HUDEP-2 (cell line): ENCODE data around the gene PTRHD1.
"Not testable (repeated sequence)": the region's sequence is repeated elsewhere in the genome, so short reads cannot be mapped to it uniquely, and the experiment has no call there.

Source experiments
- DNase-seq, 76 experiments: peaks; one replicate each; lab custom pipeline; 2025; ENCODE audit not compliant: unreplicated experiment in 76 of 76; lab: John Stamatoyannopoulos, UW

Gene PTRHD1

DNA sequence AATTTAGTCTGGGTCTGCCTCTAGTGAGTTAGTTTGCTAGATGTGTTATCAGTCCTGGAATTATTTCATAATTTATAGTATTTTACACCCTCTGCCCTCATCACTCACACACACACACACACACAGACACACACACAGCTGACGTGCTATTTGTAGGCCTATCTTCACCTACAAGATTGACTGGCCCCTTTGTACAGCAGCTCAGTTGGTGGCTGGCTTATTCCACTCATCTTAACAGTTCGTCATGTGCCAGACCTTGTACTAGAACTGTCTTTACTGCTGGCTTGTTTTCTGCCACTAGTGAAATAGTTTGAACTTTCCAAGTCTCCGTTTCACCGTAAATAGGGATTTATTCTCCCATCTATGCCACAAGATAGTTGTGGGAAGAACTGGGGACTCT lies 21.3 kb upstream of the PTRHD1 start:
- no peak for DNase-seq

DNA sequence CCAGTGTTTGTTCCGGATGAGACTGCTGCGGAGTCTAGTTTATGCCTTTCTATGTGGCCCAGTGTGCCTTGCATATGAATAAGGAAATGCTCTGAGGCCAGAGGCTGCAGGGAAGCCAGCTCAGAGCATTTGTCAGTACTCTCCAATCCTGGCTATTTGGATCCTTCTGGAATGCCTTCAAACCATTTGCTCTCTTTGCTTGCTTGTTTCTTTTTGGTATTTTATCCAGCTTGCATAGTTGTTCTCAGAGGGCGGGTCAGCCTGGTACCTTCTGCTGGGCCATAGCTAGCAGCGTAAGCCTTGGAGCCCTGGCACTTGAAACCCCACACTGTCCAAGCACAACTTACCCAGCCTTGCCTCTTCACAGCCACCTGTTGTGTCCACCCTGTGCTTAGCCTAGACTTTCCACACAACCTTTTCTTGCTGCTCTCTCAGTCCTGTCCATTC lies 20.5 kb upstream of the PTRHD1 start:
- no peak for DNase-seq

GRCh38 chr2:24809316-24810007 lies 16.3 kb upstream of the PTRHD1 start:
- no peak for DNase-seq

GRCh38 chr2:24806661-24807036 lies 13.5 kb upstream of the PTRHD1 start:
- DNase-seq = no peak

DNA sequence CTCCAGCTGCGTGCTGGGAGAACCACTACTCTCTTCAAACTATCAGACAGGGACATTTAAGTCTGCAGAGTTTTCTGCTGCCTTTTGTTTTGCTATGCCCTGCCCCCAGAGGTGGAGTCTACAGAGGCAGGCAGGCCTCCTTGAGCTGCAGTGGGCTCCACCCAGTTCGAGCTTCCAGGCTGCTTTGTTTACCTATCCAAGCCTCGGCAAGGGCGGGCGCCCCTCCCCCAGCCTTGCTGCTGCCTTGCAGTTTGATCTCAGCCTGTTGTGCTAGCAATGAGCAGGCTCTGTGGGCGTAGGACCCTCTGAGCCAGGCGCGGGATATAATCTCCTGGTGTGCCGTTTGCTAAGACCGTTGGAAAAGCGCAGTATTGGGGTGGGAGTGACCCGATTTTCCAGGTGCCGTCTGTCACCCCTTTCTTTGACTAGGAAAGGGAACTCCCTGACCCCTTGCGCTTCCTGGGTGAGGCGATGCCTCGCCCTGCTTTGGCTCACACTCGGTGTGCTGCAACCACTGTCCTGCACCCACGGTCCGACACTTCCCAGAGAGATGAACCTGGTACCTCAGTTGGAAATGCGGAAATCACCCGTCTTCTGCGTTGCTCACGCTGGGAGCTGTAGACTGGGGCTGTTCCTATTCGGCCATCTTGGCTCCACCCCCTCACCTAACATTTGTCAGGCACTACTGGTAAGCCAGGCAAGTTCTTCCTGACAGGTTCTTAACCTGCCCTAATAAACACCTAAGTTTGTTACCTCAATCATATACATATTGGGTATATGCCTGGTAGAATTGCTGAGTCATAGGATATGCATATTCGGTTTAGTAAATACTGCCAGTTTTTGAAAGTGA lies 12.8 kb upstream of the PTRHD1 start:
- peak in 1 of 76 experiments; percentile 17 for DNase-seq

- not testable (repeated sequence) for DNase-seq
These were observed 7.3 kb upstream of the PTRHD1 start for GRCh38 chr2:24800487-24800886.

GRCh38 chr2:24797644-24798043 lies 4.5 kb upstream of the PTRHD1 start:
- DNase-seq = peak in 16 of 76 experiments; percentile 2 to 60 (median 24)

GRCh38 chr2:24793761-24794435 lies 707 bp upstream of the PTRHD1 start:
- peak in 11 of 76 experiments; percentile 5 to 43 (median 20) for DNase-seq

DNA sequence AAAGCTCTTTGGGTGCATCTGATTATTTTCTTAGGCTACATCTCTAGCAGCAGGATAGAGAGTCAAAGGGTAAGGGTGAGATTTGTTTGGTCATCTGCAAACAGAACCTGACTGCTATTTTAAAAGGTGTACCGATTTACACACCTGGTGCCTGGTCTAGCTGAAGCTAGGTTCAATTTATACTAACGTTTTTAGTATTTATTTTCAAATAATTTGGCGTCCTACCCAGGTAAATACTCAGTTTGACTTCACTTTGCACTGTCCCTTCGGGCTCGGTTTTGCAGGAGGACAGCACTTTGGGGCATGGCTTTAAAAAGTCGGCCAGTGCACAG lies 683 bp downstream of the PTRHD1 start:
- DNase-seq = no peak

DNA sequence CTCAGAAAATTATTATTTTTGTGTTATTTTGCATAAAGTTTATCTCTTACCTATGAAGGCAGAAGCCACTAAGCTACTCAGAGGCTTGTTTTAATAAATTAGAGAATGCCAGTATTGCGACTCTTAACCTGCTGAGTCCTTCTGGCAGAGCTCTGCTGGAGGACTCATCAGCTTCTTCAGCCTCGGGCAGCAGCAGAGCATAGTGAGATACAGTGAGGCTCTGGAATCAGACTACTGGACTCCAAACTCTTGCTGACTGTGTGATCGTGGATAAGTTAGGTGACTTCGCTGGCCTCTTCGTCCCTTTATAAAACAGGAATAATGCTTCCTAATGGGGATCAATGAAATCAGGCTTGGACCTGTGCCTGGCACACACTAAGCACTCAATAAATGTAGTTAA lies 1.7 kb downstream of the PTRHD1 start:
- DNase-seq = no peak

- DNase-seq = no peak
These were observed 4.4 kb downstream of the PTRHD1 start for GRCh38 chr2:24788816-24789215.

- DNase-seq = no peak
These were observed 5.7 kb downstream of the PTRHD1 start for GRCh38 chr2:24787532-24787931.

GRCh38 chr2:24785671-24786321 lies 7.4 kb downstream of the PTRHD1 start:
- no peak for DNase-seq

DNA sequence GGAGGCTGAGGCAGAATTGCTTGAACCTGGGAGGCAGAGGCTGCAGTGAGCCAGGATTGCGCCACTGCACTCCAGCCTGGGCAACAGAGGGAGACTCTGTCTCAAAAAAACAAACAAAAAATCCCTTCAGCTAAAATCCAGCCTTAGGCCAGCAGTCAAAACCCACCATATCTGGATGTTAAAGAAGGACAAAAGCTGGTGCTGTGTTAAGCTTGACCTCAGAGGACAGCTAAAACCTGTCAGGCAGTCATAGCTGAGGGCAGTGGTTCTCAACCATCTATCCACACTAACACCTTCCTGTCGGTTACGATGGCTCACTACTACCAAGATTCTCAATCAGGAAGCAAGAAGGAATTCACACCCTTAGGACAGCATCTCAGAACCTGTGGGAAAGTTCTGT lies 9.6 kb downstream of the PTRHD1 start:
- DNase-seq = no peak

DNA sequence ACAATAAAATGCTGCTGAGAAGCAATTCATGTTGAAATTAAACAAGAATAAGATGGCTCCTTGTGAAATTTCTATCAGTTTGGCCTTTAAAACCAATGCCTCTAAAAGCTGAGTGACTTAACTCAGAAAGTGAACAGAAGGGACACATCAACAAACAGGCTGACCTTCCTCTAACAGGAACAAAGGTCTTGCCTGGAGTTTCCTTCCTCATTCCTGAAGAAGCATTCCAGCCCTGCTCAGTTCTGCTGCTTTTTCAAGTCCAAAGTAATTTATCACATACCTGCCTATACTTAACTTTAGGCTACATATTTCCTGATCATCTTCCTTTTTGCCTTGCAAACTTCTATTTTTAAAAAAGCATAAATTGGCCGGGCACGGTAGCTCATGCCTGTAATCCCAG lies 14.1 kb downstream of the PTRHD1 start:
- no peak for DNase-seq

GRCh38 chr2:24774373-24774772 lies 18.8 kb downstream of the PTRHD1 start:
- DNase-seq = no peak

DNA sequence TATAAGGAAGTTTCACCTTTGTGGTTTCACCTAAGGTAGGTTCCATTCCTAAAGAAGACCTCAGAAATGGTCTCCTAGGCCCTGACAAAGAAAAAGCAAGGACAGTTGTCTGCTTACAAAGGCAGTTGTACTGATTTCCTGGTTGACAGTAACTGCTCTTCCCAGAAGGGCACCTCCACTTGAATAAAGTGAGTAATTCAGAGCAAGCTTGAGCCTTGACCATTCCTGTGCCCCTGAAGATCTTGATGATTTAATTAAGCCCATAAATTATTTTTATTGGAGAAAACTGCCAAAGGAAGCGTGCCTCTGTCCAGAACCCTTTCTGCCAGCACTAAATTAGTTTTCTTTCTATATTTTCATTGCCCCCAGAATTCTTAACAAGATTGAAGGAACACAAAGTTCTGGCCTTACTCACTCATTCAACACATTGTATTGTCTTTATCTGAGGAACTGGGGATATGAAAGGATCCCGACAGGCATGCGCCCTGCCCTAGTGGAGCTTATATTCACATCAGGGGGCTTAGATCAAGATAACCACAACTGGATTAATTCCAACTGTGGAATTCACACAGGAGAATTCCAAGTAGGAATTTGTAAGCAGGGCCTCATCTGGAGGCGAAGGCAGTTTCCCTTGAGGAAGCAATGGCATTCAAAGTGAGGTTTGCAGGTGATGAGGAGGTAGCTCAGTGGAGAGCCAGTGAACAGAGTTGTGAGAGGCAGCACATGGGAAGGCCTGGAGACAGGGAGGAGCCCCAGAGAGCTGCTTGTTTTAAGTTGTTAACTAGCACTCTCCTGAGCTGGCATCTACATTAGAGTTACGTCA lies 21.2 kb downstream of the PTRHD1 start:
- no peak for DNase-seq

GRCh38 chr2:24771061-24771460 lies 22.1 kb downstream of the PTRHD1 start:
- no peak for DNase-seq

- DNase-seq = peak in 6 of 76 experiments; percentile 1 to 29 (median 10)
These were observed 24.6 kb downstream of the PTRHD1 start for GRCh38 chr2:24768601-24769000.

GRCh38 chr2:24768013-24768412 lies 25.2 kb downstream of the PTRHD1 start:
- no peak for DNase-seq
